NCI-H774 (cell line): ENCODE results near the gene VPS18.

ENCODE experiments used
- DNase-seq: peaks from one replicate; lab custom pipeline; 2025; lab: John Stamatoyannopoulos, UW

Gene VPS18

DNA sequence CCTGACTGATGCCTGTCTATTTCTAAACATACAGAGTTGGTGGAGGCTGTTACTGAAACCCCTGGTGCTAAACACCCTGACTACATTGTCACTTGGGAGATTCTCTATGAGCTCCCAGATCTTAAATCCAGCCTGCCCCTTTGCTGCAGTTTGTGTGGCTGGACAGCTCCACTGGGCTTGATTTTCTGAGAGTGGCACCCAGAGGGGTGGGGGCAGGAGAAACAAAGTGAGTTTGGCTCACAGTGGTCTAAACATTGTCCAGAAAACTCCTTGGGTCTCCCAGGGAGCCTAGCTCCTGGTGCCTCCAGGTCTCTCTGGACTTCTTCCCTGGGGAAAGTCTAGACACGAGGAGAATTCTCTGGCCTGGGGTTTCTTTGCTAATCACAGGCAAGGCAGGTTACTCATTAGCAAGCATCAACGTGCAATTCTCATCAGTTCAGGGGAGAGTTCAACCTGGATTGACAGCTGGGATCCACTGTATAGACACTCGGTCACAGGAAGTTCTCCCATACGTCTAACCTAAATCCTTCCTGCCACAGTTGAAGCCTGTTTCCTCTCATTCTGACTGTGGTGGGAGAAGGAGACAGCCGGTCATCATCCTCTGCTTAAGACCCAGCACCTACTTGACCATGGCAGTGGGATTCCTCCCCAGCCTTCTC, 27.8 kb downstream of the VPS18 start:
- DNase-seq: no peak

DNA sequence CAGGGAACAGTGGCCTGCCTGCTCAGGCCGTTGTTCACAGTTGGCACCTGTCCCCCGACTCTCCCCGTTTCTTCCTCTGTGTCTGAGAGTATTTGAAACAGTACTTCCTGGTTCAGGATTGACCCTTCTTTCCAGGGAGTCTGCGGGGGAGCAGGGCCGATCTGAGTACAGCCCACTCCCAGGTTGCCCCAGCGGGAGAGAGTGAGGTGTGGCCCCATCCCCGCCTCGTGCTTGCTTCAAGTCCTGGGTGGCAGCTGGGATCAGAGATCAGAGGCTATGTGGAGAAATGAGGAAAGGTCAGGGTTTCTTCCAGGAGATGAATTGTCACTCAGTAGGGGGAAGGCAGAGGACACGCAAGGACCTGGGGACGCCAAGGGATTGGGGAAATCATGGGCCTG, 28.4 kb downstream of the VPS18 start:
- no peak for DNase-seq

DNA sequence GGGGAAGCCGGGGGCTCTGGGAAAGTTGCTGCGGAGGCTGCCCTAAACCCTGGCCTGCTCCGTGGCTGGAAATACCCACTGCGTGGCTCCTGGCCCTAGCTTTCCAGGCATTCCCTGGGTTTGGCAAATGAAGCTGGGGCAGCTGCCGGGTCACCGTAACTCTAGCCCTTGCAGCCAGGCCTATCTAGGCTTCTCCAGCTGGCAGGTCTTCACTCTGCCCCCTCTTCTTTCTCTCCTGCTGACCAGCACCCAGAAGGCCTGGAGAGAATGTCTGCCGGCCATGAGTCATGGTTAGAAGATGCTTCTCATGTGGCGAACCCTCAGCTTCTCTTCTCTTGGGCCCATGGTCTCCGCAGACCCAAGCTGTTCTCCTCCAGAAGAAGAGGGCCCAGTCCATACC, 29.3 kb downstream of the VPS18 start:
- DNase-seq: no peak

DNA sequence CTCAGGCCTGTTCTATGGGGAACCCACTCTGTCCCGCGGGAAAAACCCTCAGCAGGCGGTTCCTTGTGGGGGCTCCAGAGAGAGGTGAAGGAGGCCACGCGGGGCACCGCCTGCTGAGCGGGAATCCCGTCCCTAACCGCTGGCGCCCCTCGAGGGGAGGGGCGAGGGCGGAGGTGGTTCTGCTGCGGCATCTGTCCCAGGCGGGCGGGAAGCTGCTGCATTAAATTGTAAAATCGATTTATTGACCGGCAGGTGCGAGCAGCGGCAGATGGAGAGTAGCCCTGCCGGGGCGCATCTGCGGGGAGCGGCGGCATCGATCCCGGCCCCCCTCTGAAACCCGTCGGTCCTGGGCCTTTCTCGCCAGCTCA, 31.2 kb downstream of the VPS18 start:
- DNase-seq: no peak

DNA sequence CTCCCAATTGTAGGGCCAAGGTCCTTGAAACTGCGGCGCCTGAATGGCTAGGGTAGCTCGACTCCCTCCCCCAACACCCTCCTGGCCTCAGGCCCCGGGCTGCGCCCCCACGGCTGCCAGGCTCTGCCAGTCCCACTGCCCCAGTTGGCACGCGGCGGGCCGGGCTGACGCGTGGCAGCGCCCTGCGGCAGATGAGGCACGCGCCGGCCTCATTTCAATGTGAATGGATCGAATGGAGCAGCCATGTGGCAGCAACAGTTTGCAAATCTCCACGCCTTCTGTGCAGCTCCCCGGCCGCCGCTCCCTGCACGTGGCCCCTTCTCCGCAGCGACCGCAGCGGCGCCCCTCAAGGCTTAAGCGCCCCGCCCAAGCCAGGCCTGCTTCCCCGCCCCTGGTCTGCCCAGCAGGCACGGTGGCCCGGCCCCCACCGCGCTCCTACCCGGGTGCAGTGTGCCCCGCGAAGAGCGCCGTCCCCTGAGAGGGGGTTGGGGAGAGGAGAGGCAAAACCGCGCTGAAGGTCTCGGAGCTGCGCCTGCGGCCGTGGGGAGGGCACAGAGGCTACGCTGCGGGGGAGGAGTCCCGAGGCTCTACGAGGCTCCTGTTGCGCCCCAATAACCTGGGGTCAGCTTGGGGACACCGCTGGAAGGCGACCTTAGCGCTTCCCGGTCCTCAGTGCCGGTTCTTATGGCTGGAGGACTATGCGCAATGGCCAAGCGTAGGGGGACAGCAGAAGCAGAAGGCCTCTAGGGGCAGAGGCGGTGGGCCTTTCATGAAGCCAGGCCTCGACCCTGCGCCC, 31.8 kb downstream of the VPS18 start:
- DNase-seq: peak; percentile 55

DNA sequence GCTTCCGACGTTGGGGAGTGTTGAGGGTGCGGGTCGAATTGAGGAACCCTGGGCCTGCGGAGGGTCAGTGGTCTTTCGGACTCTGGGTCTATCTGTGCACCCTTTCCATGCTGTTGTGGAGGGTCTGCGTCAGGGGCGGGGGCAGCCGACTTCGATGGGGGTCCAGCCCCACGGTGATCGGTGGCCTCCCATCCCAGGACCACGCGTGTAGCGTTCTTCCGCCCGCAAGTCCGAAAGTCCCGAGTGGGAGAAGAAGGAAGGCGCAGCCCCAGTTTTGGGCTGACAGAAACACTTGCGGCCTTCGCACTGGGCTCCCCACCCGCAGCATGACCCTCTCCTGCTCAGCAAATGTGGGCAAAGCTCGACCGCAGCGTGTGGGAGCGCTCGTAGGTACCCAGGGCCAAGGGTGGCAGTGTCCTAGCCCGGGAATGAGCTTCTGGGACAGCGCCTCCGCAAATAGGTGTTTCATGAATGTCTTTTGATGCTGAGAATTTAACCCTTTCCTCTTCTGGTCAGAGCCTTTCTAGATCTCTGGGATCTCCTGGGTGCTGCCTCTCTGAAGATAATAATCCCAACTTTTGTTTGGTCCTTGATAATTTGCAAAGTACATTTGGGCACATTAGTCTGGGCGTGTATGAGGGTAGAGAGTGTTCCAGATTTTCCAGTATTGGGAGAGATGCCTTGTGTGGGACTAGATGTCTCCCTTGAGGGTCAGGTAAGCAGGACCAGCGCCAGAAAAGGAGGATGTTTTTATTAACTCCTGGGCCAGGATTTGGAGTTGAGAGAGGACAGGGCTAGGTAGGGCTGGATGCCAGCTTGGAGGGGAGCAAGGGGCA, 32.6 kb downstream of the VPS18 start:
- DNase-seq: no peak

DNA sequence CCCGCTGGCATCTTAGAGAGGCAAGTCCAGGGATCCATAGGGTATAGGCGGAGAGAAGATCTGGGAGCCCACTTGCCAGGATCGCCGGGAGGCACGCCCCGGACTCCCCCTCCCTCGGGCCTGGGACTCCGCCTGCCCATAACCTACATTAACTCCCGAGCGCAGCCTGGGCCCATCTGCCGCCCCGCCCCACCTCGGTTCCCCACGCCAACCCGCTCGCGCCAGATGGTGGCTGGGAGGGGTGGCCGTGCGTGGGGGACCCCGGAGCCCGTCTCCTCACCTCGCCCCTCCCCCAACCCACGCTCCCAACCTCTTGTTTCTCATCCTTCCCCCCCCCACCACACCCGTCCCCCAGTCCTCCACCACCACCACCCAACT, 33.2 kb downstream of the VPS18 start:
- DNase-seq: no peak

DNA sequence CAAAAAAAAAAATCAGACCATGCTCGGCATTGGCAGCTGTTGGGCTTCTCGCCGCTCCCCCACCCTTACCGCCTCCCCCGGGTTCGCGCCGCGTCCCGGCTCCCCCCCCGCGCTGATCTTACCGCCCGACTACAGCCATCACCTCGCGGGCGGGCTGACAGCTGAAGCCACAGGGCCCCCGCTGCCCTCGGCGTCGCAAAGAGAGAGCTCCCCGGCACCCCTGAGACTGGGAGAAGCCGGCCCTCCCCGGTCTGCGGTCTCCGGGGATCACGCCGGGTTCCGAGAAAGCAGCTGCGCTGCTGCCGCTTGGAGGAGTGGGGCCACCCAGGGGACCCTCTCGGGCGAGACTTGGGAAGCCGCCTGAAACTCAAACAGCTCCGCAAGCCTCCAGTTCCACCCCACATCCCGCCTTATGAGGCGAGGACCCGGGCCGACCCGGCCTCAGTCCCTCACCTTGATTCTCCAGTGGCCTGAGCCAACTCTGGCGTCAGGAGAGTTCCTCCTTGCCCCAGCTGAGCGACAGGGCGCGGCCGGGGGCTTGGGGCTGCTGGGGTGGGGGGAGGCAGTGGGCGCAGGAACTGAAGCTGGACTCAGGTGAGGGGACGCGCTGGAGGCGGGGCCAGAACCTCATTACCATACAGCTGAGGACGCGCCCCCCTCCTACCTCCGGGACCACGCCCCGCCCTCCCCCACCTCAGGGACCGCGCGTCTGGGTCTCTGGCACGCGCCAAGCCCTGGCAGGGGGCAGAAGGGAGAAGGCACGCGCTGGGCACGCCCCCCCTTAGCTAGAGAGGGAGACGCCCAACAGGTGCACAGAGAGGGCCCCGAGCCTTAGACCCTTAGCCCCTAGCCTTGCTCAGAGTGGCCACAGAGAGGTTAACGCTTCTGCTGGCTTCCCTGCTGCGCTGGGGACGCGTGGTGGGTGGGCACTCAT, 33.9 kb downstream of the VPS18 start:
- peak; percentile 76 for DNase-seq

DNA sequence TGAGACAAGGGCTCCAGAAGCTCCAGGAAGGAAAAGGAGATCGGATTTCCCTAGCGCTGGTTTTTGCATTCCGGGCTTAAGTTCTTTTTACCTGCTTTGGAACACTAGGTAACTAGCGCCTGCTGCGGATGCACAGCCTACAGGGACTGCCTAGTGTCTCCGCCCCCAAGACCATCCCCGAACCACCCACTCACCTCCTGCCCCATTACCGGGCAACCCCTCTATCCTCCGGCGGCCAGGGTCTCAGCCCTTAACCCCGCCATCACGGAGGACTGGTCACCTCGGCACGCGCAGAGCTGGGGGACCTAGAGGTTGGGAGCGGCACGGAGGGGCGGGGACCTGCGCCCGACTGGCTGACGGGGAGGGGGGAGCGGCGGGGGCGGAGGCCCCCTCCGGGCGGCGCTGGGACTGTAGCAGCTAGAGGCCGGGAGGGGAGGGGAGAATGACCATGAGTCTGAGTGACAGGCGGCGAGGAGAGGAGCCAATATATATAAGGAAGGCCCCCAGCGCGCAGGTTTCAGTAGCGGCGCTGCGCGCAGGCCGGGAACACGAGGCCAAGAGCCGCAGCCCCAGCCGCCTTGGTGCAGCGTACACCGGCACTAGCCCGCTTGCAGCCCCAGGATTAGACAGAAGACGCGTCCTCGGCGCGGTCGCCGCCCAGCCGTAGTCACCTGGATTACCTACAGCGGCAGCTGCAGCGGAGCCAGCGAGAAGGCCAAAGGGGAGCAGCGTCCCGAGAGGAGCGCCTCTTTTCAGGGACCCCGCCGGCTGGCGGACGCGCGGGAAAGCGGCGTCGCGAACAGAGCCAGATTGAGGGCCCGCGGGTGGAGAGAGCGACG, 34.8 kb downstream of the VPS18 start, which contains the start of gene DLL4:
Gene DLL4 (plus strand): TSS at position 520 of the 839 bp plus-strand sequence. CDS start 329 bp downstream, outside the sequence.
- DNase-seq: peak; percentile 91

DNA sequence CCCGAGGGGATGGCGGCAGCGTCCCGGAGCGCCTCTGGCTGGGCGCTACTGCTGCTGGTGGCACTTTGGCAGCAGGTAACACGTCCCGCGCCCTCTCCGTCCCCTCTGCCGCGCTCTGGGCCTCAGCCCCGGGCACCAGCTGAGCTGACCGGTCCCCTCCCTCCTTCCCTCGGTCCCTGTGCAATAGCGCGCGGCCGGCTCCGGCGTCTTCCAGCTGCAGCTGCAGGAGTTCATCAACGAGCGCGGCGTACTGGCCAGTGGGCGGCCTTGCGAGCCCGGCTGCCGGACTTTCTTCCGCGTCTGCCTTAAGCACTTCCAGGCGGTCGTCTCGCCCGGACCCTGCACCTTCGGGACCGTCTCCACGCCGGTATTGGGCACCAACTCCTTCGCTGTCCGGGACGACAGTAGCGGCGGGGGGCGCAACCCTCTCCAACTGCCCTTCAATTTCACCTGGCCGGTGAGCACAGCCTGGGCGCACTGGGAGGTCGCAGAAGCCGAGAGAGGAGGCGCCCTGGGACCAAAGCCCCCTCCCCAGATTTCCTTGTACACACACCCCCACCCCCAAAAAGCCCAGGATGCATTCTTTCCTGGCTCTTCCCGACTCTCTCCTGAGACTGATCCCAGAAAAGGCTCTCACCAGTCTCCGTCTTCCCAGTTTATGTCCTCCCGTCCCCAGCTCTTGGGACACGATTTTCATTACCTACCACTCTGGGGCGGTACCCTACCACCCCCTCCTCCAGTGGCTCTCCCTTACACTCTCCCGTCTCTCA, 35.6 kb downstream of the VPS18 start:
- DNase-seq: peak; percentile 51

DNA sequence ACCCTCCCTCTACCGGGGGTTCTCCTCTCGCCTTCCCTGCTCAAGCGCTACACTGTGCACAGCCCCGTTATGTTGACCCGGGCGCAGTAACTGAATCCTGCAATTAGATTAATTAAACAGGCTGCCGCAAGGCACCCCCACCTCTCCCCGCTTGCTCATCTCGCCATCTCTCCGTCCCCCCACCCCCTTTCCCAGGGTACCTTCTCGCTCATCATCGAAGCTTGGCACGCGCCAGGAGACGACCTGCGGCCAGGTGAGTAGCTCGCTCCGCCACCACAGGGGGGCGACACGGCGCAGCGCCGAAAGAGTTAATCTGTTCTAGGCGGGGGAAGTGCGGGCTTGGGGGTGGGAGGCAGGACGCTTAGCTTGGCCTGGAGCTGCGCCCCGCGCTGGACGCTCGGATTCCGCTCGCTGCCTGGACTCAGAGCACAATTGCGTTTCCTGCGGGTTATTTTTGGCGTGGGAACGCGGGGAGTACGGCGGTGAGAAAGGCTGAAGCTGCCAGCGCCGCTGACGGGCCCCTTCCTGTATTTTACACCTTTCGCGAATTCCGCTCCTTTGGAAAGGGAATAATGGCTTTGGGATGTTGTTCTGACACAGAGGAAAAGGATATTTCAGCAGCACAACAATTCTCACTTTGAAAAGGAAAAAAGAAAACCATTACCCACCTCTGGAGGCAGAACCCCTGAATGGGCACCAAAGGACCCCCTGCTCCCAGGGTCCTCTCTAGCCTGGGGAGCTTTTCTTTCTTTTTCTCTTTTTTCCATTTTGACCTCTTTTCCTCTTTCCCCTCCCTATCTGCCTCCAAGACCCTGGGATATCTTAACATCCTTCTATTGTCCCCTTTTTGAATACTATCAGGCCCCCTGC, 36.4 kb downstream of the VPS18 start:
- peak; percentile 36 for DNase-seq

DNA sequence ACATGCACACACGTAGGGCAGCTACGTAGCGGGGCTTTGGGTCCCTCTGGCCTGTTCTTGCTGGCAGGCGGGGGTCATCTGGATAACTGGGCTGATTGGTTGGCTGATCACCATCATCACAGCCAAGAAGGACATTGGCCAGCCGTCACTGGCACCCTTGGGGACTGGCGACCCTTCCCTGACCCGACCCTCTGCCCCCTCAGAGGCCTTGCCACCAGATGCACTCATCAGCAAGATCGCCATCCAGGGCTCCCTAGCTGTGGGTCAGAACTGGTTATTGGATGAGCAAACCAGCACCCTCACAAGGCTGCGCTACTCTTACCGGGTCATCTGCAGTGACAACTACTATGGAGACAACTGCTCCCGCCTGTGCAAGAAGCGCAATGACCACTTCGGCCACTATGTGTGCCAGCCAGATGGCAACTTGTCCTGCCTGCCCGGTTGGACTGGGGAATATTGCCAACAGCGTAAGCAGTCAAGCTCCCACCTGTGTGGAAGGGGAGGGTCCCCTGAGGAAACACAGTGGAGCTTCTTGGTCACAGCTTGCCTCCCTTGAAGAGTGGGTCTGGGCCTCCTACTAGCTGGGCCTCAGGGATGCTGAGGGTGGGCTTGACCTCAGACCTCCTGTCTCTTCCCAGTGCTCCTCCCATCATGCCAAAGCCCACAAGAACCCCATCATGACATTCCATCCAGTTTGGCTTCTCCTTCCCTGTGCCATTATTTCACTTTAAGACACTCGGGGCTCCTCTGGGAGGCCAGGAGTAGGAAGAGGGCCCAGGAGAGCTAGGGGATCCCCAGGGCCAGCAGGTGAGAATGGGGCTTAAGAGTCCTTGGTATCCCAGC, 37.3 kb downstream of the VPS18 start:
- DNase-seq: no peak

DNA sequence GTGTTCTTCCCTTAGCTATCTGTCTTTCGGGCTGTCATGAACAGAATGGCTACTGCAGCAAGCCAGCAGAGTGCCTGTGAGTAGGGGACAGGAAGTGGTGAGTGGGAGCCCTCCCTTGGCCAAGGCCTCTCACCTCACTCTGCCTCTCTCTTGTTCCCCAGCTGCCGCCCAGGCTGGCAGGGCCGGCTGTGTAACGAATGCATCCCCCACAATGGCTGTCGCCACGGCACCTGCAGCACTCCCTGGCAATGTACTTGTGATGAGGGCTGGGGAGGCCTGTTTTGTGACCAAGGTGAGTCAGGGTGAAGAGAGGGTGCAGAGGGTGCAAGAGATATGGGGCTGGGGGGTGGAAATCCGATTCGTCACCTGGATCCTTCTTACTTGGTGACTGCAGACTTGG, 37.9 kb downstream of the VPS18 start:
- DNase-seq: peak; percentile 53

DNA sequence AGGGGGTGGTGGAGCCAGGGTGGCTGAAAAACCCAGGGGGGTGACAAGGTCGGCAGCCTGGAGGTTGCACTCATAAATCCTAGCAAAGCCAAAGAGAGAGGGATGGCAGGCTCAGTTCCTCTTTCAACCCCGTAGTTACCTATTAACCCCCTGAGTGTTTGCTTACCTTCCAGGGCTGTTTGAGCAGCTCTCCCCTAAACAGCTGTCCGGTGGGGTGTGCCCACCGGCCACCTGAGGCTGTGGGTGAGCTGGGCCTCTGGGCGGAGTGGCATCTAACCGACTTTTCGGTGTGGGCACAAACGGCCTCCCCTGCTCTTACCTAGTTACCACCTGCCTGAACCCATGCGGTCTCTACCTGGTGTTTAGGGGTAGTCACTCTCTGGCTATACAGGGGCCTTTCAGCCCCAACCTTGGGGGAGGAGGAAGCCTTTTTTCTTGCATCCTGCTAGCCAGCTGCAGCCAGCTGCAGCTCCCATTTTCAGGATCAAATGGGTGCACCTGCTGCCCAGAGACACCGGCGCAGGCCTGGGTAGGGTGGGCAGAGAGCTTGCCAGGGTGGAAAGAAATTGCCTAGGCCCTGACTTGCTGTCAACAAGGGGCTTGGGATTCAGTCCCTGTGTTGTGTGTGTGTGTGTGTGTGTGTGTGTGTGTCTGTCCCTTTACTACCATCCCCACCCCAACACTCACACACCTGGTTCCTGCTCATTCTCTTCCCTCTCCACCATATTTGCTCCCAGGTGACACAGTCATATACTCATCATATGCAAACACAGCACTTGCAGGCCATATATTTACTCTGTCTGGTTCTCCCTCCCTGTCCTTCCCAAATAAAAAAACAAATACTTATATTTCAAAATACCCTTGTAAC, 38.6 kb downstream of the VPS18 start:
- peak; percentile 62 for DNase-seq

DNA sequence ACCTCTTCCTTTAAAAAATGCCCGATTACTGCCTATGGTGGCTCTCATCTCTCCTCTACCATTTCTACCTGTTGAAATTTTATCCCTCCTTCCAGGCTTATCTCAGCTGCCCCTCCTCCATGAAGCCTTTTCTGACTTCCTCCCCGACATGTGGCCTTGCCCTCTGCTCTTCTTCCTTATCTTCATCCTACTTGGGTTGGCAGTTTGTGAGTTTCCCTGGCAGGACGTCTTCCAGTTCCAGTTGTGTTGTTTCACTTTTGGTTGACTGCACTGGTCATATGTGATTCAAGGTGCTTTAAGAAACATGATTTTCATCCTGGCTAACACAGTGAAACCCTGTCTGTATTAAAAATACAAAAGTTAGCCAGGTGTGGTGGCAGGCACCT, 39.3 kb downstream of the VPS18 start:
- DNase-seq: no peak

DNA sequence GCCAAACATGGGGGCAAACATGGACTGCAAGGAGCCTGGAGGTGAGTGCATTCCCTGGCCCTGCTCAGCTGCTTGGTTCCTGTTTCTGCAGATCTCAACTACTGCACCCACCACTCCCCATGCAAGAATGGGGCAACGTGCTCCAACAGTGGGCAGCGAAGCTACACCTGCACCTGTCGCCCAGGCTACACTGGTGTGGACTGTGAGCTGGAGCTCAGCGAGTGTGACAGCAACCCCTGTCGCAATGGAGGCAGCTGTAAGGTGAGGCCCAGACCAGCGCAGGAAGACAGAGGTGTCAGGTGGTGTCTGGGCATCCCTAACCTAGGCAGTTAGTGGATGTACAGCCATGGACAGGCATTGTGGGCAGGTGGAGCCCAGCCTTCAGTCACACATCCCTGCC, 40.2 kb downstream of the VPS18 start:
- no peak for DNase-seq

DNA sequence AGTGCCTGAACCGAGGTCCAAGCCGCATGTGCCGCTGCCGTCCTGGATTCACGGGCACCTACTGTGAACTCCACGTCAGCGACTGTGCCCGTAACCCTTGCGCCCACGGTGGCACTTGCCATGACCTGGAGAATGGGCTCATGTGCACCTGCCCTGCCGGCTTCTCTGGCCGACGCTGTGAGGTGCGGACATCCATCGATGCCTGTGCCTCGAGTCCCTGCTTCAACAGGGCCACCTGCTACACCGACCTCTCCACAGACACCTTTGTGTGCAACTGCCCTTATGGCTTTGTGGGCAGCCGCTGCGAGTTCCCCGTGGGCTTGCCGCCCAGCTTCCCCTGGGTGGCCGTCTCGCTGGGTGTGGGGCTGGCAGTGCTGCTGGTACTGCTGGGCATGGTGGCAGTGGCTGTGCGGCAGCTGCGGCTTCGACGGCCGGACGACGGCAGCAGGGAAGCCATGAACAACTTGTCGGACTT, 42.0 kb downstream of the VPS18 start:
- no peak for DNase-seq
